ENCODE data around the gene NPR3. TPM values are rescaled to one million over a fixed set of nuclear protein-coding genes. Genes with fewer than 3 reads are reported as not detected.

The NPR3 gene
- total RNA-seq, 1 donor from 2014 or later = 3.8 TPM

DNA sequence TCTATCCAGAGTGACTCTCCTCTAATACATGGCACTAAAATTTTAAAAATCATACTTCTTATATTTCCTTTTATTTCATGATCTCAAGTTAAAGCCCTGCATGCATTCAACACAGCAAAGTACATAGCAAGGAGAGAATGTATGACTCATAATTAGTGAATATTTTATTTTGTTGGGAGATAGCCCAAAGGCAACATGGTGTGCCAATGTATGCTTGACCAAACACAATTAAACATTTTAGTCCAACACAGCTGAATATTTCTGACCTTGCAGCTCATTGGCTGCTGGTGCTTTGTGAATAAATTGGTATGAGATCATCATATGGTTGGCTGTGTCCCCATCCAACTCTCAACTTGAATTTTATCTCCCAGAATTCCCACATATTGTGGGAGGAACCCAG, 103.5 kb downstream of the NPR3 start:
- Mint-ChIP-seq H3K36me3 (no peaks in the 10 kb centered on the region), H3K4me3 (no peak overlapping the region), H3K27ac (no peak overlapping the region), H3K9me3 (peaks cover 22% of the 10 kb centered on the region), H3K27me3 (ENCODE audit: low read depth) (peaks cover 7% of the 10 kb centered on the region), H3K4me1 (no peaks in the 10 kb centered on the region)
- no peak for DNase-seq (ENCODE audit: low spot score in 2 of 2, unreplicated experiment in 2 of 2)
- TF ChIP-seq, protein P1, sequence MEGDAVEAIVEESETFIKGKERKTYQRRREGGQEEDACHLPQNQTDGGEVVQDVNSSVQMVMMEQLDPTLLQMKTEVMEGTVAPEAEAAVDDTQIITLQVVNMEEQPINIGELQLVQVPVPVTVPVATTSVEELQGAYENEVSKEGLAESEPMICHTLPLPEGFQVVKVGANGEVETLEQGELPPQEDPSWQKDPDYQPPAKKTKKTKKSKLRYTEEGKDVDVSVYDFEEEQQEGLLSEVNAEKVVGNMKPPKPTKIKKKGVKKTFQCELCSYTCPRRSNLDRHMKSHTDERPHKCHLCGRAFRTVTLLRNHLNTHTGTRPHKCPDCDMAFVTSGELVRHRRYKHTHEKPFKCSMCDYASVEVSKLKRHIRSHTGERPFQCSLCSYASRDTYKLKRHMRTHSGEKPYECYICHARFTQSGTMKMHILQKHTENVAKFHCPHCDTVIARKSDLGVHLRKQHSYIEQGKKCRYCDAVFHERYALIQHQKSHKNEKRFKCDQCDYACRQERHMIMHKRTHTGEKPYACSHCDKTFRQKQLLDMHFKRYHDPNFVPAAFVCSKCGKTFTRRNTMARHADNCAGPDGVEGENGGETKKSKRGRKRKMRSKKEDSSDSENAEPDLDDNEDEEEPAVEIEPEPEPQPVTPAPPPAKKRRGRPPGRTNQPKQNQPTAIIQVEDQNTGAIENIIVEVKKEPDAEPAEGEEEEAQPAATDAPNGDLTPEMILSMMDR (IDR thresholded peaks at IDR 0.05; ENCODE audit: unreplicated experiment) = no peak

GRCh38 chr5:32827981-32828380, 116.9 kb downstream of the NPR3 start:
- no peak for DNase-seq (ENCODE audit: low spot score in 2 of 2, unreplicated experiment in 2 of 2)
- TF ChIP-seq, protein P1 (IDR thresholded peaks at IDR 0.05; ENCODE audit: unreplicated experiment) = no peak
- peaks cover 12% of the 10 kb centered on the region for H3K27me3 Mint-ChIP-seq (ENCODE audit: low read depth)
- no peaks in the 10 kb centered on the region for H3K9me3 Mint-ChIP-seq
- no peaks in the 10 kb centered on the region for H3K36me3 Mint-ChIP-seq
- no peak overlapping the region for H3K27ac Mint-ChIP-seq
- H3K4me3 Mint-ChIP-seq = no peak overlapping the region
- H3K4me1 Mint-ChIP-seq = peaks cover 5% of the 10 kb centered on the region

DNA sequence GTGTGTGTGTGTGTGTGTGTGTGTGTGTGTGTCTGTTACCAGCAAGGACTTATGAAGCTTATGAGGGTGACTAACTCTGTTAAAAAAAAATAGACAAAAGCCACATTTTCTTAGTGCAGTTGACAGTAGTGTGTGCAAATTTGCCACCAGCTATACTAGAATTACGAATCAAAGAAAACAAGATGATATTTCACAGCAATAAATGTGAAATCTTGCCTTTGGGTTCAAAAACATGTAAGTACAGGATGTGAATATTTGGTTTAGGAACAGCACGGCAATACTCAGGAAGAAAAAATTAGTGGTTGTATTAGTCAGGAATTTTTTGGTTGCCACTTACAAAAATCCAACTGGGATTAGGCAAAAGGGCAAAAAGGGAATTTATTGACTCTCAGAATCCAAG, 117.4 kb downstream of the NPR3 start:
- TF ChIP-seq, protein P1 (IDR thresholded peaks at IDR 0.05; ENCODE audit: unreplicated experiment) = no peak
- H3K9me3 Mint-ChIP-seq = no peaks in the 10 kb centered on the region
- no peak overlapping the region for H3K4me3 Mint-ChIP-seq
- no peaks in the 10 kb centered on the region for H3K36me3 Mint-ChIP-seq
- peaks cover 7% of the 10 kb centered on the region for H3K4me1 Mint-ChIP-seq
- peaks cover 12% of the 10 kb centered on the region for H3K27me3 Mint-ChIP-seq (ENCODE audit: low read depth)
- DNase-seq (ENCODE audit: low spot score in 2 of 2, unreplicated experiment in 2 of 2) = no peak
- H3K27ac Mint-ChIP-seq = no peak overlapping the region

- H3K4me3 Mint-ChIP-seq = no peak overlapping the region
- TF ChIP-seq, protein P1 (IDR thresholded peaks at IDR 0.05; ENCODE audit: unreplicated experiment) = no peak
- H3K4me1 Mint-ChIP-seq = peaks cover 7% of the 10 kb centered on the region
- H3K27ac Mint-ChIP-seq = no peak overlapping the region
- H3K27me3 Mint-ChIP-seq (ENCODE audit: low read depth) = peaks cover 14% of the 10 kb centered on the region
- no peaks in the 10 kb centered on the region for H3K9me3 Mint-ChIP-seq
- H3K36me3 Mint-ChIP-seq = no peaks in the 10 kb centered on the region
- DNase-seq (ENCODE audit: low spot score in 2 of 2, unreplicated experiment in 2 of 2) = no peak
Measured at GRCh38 chr5:32831624-32832023, 120.5 kb downstream of the NPR3 start.

- TF ChIP-seq, protein P1 (IDR thresholded peaks at IDR 0.05; ENCODE audit: unreplicated experiment) = no peak
- peaks cover 14% of the 10 kb centered on the region for H3K27me3 Mint-ChIP-seq (ENCODE audit: low read depth)
- H3K4me3 Mint-ChIP-seq = no peak overlapping the region
Measured at GRCh38 chr5:32833127-32833526, 122.0 kb downstream of the NPR3 start.

GRCh38 chr5:32833663-32834062, 122.5 kb downstream of the NPR3 start:
- TF ChIP-seq, protein P1 (IDR thresholded peaks at IDR 0.05; ENCODE audit: unreplicated experiment) = no peak
- H3K4me3 Mint-ChIP-seq = no peak overlapping the region
- H3K36me3 Mint-ChIP-seq = no peaks in the 10 kb centered on the region
- H3K27ac Mint-ChIP-seq = no peak overlapping the region
- peaks cover 14% of the 10 kb centered on the region for H3K27me3 Mint-ChIP-seq (ENCODE audit: low read depth)
- no peaks in the 10 kb centered on the region for H3K9me3 Mint-ChIP-seq
- no peak for DNase-seq (ENCODE audit: low spot score in 2 of 2, unreplicated experiment in 2 of 2)
- H3K4me1 Mint-ChIP-seq = peaks cover 7% of the 10 kb centered on the region

More at GRCh38 chr5:32833127-32833526, 122.0 kb downstream of the NPR3 start:
- peaks cover 7% of the 10 kb centered on the region for H3K4me1 Mint-ChIP-seq
- DNase-seq (ENCODE audit: low spot score in 2 of 2, unreplicated experiment in 2 of 2) = no peak
- H3K36me3 Mint-ChIP-seq = no peaks in the 10 kb centered on the region
- H3K27ac Mint-ChIP-seq = no peak overlapping the region
- no peaks in the 10 kb centered on the region for H3K9me3 Mint-ChIP-seq
